Measurements from ENCODE around the gene ZNRD2.

The ZNRD2 gene

DNA sequence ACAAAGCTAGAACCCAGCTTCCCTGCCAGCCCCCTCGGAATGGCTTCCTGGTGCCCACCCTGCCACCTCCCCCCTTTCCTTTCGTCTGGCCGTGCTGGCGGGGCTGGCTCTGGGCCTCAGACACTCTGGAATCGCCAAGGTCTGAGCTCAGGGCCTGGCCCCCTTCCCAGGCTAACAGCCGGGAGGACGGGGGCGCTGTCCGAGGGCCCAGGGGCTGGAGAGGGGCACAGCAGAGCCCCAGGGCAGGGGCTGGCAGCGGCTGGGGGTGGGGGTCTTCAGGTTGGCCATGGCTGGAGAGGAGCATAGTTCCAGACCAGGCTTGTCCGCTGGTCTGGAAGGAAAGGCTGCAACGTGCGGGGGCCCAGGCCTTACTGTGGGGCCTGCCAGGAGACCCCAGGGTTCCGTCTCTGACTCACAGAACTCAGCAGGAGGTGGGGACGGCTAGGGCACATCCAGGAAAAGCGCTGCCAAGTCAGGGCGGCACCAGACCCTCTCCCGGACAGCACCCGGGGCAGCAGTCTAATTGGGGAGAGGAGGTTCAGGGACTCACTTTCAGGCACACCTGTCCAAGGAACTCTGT, 11.3 kb upstream of the ZNRD2 start (continued):
- TF ChIP-seq, protein P1, sequence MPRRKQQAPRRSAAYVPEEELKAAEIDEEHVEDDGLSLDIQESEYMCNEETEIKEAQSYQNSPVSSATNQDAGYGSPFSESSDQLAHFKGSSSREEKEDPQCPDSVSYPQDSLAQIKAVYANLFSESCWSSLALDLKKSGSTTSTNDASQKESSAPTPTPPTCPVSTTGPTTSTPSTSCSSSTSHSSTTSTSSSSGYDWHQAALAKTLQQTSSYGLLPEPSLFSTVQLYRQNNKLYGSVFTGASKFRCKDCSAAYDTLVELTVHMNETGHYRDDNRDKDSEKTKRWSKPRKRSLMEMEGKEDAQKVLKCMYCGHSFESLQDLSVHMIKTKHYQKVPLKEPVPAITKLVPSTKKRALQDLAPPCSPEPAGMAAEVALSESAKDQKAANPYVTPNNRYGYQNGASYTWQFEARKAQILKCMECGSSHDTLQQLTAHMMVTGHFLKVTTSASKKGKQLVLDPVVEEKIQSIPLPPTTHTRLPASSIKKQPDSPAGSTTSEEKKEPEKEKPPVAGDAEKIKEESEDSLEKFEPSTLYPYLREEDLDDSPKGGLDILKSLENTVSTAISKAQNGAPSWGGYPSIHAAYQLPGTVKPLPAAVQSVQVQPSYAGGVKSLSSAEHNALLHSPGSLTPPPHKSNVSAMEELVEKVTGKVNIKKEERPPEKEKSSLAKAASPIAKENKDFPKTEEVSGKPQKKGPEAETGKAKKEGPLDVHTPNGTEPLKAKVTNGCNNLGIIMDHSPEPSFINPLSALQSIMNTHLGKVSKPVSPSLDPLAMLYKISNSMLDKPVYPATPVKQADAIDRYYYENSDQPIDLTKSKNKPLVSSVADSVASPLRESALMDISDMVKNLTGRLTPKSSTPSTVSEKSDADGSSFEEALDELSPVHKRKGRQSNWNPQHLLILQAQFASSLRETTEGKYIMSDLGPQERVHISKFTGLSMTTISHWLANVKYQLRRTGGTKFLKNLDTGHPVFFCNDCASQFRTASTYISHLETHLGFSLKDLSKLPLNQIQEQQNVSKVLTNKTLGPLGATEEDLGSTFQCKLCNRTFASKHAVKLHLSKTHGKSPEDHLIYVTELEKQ (tag by site-specific recombination; IDR thresholded peaks at IDR 0.05; ENCODE audit: borderline replicate concordance): no peak
- no peak for TF ChIP-seq KLF16 (tag by site-specific recombination; IDR thresholded peaks at IDR 0.05)
- TF ChIP-seq BCL11B (tag by site-specific recombination; IDR thresholded peaks at IDR 0.05; ENCODE audit: low read depth): no peak
- TF ChIP-seq, protein P2, sequence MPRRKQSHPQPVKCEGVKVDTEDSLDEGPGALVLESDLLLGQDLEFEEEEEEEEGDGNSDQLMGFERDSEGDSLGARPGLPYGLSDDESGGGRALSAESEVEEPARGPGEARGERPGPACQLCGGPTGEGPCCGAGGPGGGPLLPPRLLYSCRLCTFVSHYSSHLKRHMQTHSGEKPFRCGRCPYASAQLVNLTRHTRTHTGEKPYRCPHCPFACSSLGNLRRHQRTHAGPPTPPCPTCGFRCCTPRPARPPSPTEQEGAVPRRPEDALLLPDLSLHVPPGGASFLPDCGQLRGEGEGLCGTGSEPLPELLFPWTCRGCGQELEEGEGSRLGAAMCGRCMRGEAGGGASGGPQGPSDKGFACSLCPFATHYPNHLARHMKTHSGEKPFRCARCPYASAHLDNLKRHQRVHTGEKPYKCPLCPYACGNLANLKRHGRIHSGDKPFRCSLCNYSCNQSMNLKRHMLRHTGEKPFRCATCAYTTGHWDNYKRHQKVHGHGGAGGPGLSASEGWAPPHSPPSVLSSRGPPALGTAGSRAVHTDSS (tag by site-specific recombination; IDR thresholded peaks at IDR 0.05): no peak
- TF ChIP-seq, protein P3, sequence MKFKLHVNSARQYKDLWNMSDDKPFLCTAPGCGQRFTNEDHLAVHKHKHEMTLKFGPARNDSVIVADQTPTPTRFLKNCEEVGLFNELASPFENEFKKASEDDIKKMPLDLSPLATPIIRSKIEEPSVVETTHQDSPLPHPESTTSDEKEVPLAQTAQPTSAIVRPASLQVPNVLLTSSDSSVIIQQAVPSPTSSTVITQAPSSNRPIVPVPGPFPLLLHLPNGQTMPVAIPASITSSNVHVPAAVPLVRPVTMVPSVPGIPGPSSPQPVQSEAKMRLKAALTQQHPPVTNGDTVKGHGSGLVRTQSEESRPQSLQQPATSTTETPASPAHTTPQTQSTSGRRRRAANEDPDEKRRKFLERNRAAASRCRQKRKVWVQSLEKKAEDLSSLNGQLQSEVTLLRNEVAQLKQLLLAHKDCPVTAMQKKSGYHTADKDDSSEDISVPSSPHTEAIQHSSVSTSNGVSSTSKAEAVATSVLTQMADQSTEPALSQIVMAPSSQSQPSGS (tag by site-specific recombination; IDR thresholded peaks at IDR 0.05; ENCODE audit: low read depth): no peak
- TF ChIP-seq, protein P4, sequence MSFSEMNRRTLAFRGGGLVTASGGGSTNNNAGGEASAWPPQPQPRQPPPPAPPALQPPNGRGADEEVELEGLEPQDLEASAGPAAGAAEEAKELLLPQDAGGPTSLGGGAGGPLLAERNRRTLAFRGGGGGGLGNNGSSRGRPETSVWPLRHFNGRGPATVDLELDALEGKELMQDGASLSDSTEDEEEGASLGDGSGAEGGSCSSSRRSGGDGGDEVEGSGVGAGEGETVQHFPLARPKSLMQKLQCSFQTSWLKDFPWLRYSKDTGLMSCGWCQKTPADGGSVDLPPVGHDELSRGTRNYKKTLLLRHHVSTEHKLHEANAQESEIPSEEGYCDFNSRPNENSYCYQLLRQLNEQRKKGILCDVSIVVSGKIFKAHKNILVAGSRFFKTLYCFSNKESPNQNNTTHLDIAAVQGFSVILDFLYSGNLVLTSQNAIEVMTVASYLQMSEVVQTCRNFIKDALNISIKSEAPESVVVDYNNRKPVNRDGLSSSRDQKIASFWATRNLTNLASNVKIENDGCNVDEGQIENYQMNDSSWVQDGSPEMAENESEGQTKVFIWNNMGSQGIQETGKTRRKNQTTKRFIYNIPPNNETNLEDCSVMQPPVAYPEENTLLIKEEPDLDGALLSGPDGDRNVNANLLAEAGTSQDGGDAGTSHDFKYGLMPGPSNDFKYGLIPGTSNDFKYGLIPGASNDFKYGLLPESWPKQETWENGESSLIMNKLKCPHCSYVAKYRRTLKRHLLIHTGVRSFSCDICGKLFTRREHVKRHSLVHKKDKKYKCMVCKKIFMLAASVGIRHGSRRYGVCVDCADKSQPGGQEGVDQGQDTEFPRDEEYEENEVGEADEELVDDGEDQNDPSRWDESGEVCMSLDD (tag by site-specific recombination; IDR thresholded peaks at IDR 0.05): no peak
- TF ChIP-seq ZNF596 (tag by site-specific recombination; IDR thresholded peaks at IDR 0.05): no peak
- TF ChIP-seq GLIS2 (tag by site-specific recombination; IDR thresholded peaks at IDR 0.05): peak; percentile 76
- no peak for TF ChIP-seq ZNF16 (tag by site-specific recombination; IDR thresholded peaks at IDR 0.05; ENCODE audit: low read depth)
- TF ChIP-seq ZBTB20 (tag by site-specific recombination; IDR thresholded peaks at IDR 0.05): peak; percentile 44; the same call in 1 of the 2 replicates
- no peak for TF ChIP-seq ZNF140 (tag by site-specific recombination; IDR thresholded peaks at IDR 0.05)
- no peak for TF ChIP-seq ZNF549 (tag by site-specific recombination; IDR thresholded peaks at IDR 0.05)
- no peak for TF ChIP-seq ZNF391 (tag by site-specific recombination; IDR thresholded peaks at IDR 0.05; ENCODE audit: borderline replicate concordance, low read depth)
- TF ChIP-seq WT1 (tag by site-specific recombination; IDR thresholded peaks at IDR 0.05): no peak
- TF ChIP-seq, protein P5, sequence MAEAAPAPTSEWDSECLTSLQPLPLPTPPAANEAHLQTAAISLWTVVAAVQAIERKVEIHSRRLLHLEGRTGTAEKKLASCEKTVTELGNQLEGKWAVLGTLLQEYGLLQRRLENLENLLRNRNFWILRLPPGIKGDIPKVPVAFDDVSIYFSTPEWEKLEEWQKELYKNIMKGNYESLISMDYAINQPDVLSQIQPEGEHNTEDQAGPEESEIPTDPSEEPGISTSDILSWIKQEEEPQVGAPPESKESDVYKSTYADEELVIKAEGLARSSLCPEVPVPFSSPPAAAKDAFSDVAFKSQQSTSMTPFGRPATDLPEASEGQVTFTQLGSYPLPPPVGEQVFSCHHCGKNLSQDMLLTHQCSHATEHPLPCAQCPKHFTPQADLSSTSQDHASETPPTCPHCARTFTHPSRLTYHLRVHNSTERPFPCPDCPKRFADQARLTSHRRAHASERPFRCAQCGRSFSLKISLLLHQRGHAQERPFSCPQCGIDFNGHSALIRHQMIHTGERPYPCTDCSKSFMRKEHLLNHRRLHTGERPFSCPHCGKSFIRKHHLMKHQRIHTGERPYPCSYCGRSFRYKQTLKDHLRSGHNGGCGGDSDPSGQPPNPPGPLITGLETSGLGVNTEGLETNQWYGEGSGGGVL (tag by site-specific recombination; IDR thresholded peaks at IDR 0.05): no peak
- TF ChIP-seq, protein P6, sequence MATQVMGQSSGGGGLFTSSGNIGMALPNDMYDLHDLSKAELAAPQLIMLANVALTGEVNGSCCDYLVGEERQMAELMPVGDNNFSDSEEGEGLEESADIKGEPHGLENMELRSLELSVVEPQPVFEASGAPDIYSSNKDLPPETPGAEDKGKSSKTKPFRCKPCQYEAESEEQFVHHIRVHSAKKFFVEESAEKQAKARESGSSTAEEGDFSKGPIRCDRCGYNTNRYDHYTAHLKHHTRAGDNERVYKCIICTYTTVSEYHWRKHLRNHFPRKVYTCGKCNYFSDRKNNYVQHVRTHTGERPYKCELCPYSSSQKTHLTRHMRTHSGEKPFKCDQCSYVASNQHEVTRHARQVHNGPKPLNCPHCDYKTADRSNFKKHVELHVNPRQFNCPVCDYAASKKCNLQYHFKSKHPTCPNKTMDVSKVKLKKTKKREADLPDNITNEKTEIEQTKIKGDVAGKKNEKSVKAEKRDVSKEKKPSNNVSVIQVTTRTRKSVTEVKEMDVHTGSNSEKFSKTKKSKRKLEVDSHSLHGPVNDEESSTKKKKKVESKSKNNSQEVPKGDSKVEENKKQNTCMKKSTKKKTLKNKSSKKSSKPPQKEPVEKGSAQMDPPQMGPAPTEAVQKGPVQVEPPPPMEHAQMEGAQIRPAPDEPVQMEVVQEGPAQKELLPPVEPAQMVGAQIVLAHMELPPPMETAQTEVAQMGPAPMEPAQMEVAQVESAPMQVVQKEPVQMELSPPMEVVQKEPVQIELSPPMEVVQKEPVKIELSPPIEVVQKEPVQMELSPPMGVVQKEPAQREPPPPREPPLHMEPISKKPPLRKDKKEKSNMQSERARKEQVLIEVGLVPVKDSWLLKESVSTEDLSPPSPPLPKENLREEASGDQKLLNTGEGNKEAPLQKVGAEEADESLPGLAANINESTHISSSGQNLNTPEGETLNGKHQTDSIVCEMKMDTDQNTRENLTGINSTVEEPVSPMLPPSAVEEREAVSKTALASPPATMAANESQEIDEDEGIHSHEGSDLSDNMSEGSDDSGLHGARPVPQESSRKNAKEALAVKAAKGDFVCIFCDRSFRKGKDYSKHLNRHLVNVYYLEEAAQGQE (tag by site-specific recombination; IDR thresholded peaks at IDR 0.05): peak; percentile 17; the same call in 1 of the 2 replicates
- TF ChIP-seq YY1 (tag by site-specific recombination; IDR thresholded peaks at IDR 0.05): no peak
- TF ChIP-seq, protein P7, sequence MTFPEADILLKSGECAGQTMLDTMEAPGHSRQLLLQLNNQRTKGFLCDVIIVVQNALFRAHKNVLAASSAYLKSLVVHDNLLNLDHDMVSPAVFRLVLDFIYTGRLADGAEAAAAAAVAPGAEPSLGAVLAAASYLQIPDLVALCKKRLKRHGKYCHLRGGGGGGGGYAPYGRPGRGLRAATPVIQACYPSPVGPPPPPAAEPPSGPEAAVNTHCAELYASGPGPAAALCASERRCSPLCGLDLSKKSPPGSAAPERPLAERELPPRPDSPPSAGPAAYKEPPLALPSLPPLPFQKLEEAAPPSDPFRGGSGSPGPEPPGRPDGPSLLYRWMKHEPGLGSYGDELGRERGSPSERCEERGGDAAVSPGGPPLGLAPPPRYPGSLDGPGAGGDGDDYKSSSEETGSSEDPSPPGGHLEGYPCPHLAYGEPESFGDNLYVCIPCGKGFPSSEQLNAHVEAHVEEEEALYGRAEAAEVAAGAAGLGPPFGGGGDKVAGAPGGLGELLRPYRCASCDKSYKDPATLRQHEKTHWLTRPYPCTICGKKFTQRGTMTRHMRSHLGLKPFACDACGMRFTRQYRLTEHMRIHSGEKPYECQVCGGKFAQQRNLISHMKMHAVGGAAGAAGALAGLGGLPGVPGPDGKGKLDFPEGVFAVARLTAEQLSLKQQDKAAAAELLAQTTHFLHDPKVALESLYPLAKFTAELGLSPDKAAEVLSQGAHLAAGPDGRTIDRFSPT (tag by site-specific recombination; IDR thresholded peaks at IDR 0.05): peak; percentile 59; the same call in 1 of the 2 replicates
- TF ChIP-seq, protein P8, sequence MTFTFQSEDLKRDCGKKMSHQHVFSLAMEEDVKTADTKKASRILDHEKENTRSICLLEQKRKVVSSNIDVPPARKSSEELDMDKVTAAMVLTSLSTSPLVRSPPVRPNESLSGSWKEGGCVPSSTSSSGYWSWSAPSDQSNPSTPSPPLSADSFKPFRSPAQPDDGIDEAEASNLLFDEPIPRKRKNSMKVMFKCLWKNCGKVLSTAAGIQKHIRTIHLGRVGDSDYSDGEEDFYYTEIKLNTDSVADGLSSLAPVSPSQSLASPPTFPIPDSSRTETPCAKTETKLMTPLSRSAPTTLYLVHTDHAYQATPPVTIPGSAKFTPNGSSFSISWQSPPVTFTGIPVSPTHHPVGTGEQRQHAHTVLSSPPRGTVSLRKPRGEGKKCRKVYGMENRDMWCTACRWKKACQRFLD (tag by site-specific recombination; IDR thresholded peaks at IDR 0.05): no peak
- TF ChIP-seq ZNF132 (tag by site-specific recombination; IDR thresholded peaks at IDR 0.05; ENCODE audit: borderline replicate concordance): no peak
